Activated CD8-positive, alpha-beta memory T cell treated with anti-CD3 and anti-CD28 coated beads for 48 hours (primary cell): ENCODE results near the gene AVEN.

Source experiments
- DNase-seq, 3 experiments: peaks; one replicate each; pipeline ENCODE4 v3.0.0-alpha.2; 2020; ENCODE audit warnings: low read depth in 2 of 3, low spot score in 2 of 3

Gene AVEN

GRCh38 chr15:33915571-33916407 lies 123.2 kb downstream of the AVEN start:
- no peak for DNase-seq

GRCh38 chr15:33913459-33913858 lies 125.5 kb downstream of the AVEN start:
- DNase-seq: no peak

GRCh38 chr15:33912326-33912725 lies 126.7 kb downstream of the AVEN start:
- no peak for DNase-seq

- DNase-seq: no peak
Observed at GRCh38 chr15:33910741-33911140, 128.3 kb downstream of the AVEN start.

GRCh38 chr15:33908406-33908805 lies 130.6 kb downstream of the AVEN start:
- DNase-seq: no peak

- DNase-seq: no peak
Observed at GRCh38 chr15:33907326-33907725, 131.7 kb downstream of the AVEN start.

GRCh38 chr15:33903661-33904060 lies 135.3 kb downstream of the AVEN start:
- DNase-seq: no peak

GRCh38 chr15:33902043-33902442 lies 137.0 kb downstream of the AVEN start:
- DNase-seq: no peak

GRCh38 chr15:33894193-33894592 lies 144.8 kb downstream of the AVEN start:
- DNase-seq: no peak

GRCh38 chr15:33888176-33888575 lies 150.8 kb downstream of the AVEN start:
- no peak for DNase-seq

GRCh38 chr15:33882921-33883320 lies 156.1 kb downstream of the AVEN start:
- no peak for DNase-seq

- DNase-seq: no peak
Observed at GRCh38 chr15:33874156-33874555, 164.8 kb downstream of the AVEN start.

- DNase-seq: no peak
Observed at GRCh38 chr15:33872416-33873106, 166.4 kb downstream of the AVEN start.

- DNase-seq: no peak
Observed at GRCh38 chr15:33871980-33872379, 167.0 kb downstream of the AVEN start.

GRCh38 chr15:33866101-33866737 lies 172.8 kb downstream of the AVEN start:
- no peak for DNase-seq

- no peak for DNase-seq
Observed at GRCh38 chr15:33865416-33865815, 173.6 kb downstream of the AVEN start.

GRCh38 chr15:33864360-33865075 lies 174.5 kb downstream of the AVEN start:
- DNase-seq: no peak

GRCh38 chr15:33860754-33861153 lies 178.2 kb downstream of the AVEN start:
- no peak for DNase-seq

GRCh38 chr15:33859992-33860545 lies 178.9 kb downstream of the AVEN start:
- DNase-seq: no peak

- DNase-seq: no peak
Observed at GRCh38 chr15:33858836-33859235, 180.2 kb downstream of the AVEN start.

GRCh38 chr15:33857726-33858125 lies 181.3 kb downstream of the AVEN start:
- no peak for DNase-seq
